Activated CD8-positive, alpha-beta memory T cell treated with anti-CD3 and anti-CD28 coated beads, Interleukin-2, amount 50 U/mL, for 48 hours (primary cell): ENCODE results near the gene CACNA1D.

ENCODE experiments used
- DNase-seq: peaks from one replicate; pipeline ENCODE4 v3.0.0-alpha.2; 2020

The CACNA1D gene

GRCh38 chr3:53815651-53816050, 321.2 kb downstream of the CACNA1D start:
- peak; percentile 20 for DNase-seq

DNA sequence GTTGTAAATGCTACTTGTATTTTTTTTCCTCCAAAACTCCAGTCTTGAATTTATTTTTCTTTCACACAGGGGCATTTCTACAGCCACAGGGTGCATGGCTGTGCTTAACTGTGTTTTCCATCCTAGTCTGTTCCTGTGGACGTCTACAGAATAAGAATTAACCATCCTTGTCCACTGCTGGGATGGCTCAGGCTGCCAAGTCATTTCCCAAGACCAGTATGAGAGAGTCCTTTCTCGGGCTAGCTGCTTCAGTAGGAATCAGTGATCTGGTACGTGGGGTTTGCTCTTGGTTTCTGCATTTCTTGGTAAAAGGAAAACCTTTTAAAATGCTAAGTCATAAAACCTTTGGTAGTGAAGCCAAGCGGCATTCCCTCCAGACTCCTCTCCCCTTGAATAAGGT, 322.0 kb downstream of the CACNA1D start:
- no peak for DNase-seq

DNA sequence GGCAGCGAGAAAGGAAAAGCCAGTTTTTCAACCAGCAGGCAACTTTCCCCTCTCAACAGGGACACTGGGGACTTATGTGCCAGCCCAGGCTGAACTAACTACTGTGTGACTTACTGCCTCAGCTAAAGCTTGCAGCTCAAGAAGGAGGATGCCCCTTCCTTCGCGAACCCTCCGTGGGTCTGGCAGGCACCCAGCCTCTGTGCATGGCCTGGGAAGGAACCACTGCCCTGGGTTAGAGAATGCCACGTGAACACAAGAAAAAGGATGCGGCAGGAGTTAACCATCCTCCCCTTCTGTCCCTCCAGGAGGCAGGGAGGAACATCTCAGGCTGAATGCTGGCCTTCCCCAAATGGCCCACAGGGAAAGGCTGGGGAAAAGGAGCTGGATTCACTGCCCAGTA, 322.8 kb downstream of the CACNA1D start:
- DNase-seq: peak; percentile 23

- DNase-seq: peak; percentile 28
These were observed 323.4 kb downstream of the CACNA1D start for GRCh38 chr3:53817809-53818208.

DNA sequence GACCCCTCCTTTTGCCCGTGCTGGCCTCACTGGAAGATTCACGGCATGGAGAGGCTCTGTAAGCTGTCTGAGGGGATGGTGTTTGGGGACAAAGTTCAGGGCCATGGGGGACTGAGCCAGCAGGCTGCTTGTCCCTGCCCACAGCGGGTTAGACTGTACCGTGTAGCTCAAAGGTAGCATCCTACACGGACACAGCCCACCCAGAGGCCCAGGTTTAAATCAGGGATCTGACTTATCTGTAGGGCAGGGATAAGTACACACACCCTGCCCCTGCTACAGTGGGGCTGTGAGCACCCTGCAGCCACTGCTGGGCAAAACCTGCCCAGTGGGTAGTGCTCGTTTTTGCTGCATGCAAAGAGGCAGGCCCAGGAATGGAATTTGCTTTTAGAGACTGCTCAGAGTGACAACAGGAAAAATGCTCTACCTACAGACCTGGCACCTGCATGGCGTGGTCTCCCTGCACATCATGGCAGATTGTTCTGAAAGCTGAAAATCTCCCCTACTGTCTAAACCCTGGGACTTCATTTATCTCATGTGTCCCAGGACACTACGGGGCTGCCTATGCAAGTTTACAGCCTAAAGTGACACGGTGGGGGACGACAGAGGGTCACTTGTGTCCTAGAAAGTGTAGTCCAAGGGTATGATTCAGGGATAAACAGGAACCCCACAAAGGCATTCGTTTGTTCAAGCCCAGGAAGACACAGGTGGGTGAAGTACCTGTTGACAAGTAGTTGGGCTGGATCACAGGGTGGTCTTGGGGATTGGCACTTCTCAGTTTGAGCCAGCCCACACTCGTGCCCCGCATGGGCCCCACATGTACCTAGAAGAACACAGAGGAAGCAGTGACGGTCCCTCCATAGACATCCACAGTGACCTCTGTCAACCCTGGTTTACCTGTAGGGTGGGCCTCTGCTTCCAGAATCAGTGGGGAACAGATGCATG, 324.1 kb downstream of the CACNA1D start:
- DNase-seq: peak; percentile 28

DNA sequence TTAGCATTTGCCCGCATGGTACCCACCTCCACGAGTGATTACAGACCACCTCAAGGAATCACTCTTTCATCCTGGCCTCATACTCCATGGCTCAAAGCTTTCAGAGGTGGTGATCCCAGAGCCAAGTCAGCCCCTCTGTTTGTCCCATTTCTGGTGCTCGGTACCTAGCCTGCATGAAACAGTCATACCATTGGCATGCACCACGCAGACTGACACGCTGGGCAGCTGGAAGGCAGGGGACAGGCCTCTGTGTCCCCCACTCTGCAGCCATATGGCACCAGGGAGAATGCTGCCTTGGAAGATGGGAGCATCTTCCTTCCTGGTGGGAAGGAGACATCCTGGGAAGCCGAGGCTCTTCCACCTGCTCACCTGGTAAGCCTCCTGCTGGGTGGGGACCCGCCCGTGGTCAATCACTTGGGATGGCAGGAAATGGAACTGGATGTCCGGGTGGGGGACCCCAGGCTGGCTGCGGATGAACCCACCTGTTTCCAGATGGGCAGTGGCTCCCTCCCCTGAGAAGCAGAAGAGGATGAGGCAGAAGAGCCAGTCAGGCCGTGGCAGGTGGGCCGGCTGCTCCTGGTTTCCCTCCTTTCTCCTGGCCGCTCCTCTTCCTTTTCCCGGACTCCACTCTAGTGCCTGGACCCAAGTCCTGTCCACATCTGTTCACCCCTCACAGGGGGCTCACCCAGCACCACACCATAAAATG, 324.9 kb downstream of the CACNA1D start:
- peak; percentile 20 for DNase-seq

GRCh38 chr3:53820084-53820483, 325.7 kb downstream of the CACNA1D start:
- peak; percentile 28 for DNase-seq

- DNase-seq: peak; percentile 43
These were observed 326.6 kb downstream of the CACNA1D start for GRCh38 chr3:53820756-53821580.

GRCh38 chr3:53821631-53822121, 327.3 kb downstream of the CACNA1D start:
- peak; percentile 33 for DNase-seq

- DNase-seq: no peak
These were observed 327.9 kb downstream of the CACNA1D start for GRCh38 chr3:53822331-53822741.

DNA sequence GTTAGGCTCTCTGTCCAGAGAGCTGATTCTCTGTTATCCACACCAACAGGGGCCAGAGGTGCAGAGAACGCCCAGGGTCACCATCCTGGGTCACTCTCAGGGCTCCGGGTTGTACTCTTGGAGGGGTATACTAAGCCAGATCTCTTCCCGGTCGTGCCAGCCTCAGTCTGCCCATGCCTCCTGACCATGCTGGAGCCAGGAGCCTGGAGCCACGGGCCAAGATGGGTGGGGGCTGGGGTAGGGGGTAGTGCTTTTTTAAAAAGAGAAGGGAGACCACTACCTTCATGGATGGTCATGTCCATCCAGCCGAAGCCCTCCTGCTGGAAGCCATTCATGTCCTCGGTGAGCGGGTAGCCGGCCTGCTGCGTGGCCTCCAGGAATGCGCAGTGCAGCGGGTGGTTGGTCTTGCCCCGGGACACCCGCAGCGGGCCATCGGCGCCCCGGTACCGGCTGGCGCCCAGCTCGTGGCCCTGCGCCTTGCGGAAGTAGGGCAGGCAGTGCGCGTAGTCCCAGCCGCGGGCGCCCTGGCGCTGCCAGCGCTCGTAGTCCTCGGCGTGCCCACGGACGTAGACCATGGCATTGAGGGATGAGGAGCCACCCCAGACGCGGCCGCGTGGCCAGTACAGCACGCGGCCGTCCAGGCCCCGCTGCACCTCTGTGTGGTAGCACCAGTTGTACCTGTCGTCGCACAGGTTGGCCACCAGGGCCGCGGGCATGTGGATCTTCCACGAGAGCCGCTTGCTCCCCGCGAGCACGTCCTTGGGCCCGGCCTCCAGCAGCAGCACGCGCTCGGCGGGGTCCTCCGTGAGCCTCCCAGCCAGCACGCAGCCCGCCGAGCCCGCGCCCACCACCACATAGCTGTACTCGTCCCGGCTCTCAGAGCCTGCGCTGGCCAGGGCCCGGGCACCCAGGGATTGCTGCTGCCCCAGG, 328.9 kb downstream of the CACNA1D start:
- no peak for DNase-seq

- DNase-seq: no peak
These were observed 329.7 kb downstream of the CACNA1D start for GRCh38 chr3:53823956-53824657.

DNA sequence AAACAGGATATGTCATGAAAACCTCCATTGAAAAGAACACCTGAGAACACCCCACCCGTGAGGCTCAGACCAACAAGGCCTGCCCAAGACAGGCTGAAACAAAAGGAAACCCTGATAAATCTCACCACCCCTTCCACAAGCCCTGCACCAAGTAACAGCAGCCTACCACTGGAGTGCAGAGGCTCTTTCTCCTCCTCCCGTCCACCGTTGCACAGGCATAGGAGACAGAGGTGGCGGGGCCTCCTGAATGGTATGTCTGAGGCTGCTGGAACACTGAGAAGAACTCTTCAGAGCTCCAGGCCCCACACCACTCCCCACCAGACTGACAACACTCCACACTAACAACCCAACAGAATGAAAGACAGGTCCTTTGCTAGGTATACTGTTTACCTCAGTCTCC, 330.4 kb downstream of the CACNA1D start:
- DNase-seq: no peak

- DNase-seq: no peak
These were observed 331.6 kb downstream of the CACNA1D start for GRCh38 chr3:53826048-53826447.

DNA sequence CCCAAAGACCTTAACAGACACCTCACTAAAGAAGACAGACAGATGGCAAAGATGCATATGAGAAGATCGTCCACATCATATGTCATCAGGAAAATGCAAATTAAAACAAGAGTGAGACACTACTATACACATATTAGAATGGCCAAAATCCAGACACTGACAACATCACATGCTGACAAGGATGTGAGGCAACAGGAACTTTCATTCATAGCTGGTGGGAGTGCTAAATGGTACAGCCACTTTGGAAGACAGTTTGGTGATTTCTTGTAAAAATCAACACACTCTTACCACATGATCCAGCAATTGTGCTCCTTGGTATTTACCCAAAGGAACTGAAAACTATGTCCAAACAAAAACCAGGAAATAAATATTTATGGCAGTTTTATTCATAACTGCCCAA, 334.2 kb downstream of the CACNA1D start:
- DNase-seq: no peak

- DNase-seq: no peak
These were observed 335.2 kb downstream of the CACNA1D start for GRCh38 chr3:53829605-53830004.

GRCh38 chr3:53830944-53831343, 336.5 kb downstream of the CACNA1D start:
- no peak for DNase-seq

DNA sequence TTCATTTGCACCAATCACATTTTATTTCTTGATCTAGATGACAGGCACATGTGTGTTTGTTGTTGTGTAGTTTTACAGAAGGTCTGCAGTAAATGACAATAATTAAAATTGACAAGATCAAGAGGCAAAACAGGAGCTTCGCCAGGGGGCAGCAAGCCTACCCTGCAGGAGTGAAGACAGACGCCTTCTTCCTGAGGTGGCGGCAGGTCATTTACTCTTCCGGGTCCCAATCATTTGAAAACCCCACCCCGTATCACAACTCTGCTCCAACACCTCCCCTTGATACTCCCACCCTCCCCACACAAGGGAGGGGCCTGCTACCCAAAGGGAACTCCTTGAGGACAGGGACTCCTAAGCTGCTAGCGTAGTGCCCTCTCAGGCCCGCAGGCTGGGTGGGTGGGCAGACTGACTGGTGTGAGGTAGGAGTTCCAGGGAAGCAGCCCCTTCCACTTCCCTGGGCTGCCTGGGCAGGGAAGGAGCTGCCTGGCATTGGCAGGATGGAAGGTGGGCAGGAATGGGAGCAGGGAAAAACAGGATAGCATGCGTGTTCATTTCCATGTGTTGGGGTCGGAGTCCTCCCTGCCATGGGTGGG, 338.7 kb downstream of the CACNA1D start:
- no peak for DNase-seq

DNA sequence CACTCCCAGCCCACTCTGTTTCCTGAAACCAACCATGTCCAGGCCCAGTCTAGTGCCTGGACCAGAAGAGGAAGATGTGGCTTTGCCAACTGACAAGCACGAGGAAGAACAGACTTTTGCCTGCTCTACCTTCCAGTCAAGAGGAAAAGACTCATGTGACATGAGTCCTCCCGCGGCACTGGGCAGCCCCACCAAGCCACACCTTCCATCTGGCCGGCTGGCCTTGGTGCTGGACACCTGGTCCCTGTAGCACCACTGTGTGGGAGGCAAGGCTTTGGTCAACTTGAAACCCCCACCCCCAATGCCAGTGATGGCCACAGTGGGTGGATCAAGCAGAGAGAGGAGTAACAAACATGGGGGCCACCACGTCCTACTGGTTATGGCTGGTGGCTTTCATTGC, 339.3 kb downstream of the CACNA1D start:
- DNase-seq: no peak

- no peak for DNase-seq
These were observed 340.2 kb downstream of the CACNA1D start for GRCh38 chr3:53834429-53835095.
